HG03571 (cell line): ENCODE data around the gene TMEM100.
"Not testable (repeated sequence)": the region's sequence is repeated elsewhere in the genome, so short reads cannot be mapped to it uniquely, and the experiment has no call there.

Source experiments
- ATAC-seq: cut with Tn5 transposase; IDR thresholded peaks from one replicate; pipeline ENCODE4 v1.9.1; 2021; ENCODE audit not compliant: unreplicated experiment

TMEM100 gene

DNA sequence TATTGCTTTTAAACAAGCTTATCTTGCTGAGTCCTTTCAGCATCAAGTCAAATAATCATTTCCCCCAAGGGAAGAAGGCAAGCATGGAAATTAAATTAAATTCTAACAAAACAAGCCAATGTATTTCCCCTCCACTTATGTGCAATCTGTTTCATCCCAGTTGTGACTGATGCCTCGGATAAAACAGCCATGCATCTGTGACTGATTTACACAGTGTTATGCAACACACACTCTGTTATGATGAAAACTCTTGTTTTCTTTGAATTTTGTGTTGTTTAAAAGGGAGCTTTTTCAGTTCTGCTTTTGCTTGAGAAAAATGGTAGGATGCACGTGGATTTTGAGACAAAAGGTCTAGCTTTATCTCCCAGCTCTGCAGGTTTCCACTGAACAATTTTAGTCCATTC, 32.6 kb downstream of the TMEM100 start:
- ATAC-seq = no peak

DNA sequence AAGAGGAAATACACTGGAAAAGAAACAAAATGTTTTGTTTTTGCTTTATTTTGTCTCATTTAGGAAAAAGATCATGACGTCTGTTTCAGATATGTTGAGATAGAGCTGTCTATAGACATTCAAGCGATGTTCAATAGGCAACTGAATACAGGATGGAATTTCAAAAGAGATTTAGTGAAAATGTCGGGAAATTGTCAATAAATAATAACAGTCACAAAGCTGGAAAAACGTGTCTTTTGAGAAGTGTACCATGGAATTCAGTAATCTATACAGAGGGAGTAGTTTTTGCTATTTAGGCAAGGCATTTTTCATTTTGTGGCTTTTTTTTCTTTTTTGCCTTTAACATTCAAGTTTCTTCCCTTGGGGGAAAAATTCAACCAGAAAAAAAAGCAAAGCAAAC, 33.0 kb downstream of the TMEM100 start:
- ATAC-seq = no peak

DNA sequence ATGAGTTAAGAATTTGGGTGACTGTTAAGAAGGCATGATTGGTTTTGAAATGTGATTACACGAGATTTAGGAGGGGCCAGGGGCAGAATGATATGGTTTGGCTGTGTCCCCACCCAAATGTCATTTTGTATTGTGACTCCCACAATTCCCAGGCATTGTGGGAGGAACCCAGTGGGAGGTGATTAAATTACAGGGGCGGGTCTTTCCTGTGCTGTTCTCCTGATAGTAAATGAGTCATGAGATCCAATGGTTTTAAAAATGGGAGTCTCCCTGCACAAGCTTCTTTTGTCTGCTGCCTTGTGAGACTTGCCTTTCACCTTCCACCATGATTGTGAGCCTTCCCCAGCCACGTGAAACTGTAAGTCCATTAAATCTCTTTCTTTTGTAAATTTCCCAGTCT, 34.6 kb downstream of the TMEM100 start:
- ATAC-seq = no peak

DNA sequence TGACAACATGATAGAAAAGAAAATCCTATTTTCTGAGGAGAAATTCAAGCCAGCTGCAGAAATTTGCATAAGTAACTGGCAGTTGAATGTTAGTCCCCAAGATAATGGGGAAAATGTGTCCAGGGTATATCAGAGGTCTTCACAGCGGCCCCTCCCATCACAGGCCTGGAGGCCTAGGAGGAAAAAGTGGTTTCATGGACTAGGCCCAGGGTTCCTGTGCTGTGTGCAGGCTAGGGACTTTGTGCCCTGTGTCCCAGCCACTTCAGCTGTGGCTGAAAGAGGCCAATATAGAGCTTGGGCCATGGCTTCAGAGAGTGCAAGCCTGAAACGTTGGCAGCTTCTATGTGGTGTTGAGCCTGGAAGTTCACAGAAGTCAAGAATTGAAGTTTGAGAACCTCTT, 35.6 kb downstream of the TMEM100 start:
- ATAC-seq = no peak

DNA sequence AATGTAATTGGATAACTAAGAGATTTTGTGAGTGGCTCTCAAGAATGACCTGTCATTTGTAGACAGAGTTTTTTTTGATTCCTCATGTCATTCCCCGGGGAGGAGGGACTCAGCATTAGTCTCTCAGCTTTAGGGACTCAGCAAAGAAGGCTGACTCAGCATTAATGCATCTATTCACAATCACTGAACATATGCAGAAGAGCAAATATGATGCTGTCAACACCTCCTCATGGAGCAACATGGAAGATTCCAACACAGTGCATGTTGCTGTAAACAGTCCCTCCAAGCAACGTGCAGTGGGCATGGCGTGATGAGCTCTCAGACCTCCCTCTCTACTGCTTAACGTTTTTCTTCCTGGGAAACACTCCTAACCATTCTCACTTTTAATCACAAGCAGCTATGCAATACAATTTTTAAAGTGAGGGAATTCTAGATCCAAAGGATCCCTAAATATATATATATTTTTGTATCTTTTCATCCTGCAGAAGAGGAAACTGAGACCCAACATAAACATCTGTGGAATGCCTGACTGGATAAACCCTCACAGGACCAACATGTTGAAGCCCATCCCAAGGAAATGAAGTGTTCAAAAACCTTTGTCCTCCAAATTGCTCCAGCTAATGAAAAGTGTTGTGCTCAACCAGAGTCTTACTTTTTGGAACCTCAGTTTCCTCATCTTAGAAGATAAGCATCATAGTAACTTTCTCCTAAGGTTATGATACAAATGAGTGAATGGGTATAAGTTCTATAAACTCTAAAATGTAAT, 38.9 kb downstream of the TMEM100 start:
- ATAC-seq = no peak

DNA sequence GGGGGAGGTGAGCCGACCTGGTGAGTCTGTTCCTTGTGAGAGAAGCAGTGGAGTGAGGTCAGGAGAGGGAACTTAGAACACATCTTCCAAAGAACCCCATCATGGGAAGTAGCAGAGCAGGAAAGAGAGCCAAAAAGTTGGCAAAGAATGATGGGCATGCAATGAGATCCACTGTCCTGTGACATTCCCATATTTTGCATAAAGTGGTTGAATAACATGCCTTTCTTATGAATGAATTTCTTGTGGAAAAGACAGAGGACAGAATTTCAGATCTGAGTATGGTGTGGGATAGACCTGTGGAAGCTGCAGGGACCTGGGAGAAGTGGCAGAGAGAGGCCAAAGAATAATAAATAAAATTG, 41.3 kb downstream of the TMEM100 start:
- ATAC-seq = no peak

DNA sequence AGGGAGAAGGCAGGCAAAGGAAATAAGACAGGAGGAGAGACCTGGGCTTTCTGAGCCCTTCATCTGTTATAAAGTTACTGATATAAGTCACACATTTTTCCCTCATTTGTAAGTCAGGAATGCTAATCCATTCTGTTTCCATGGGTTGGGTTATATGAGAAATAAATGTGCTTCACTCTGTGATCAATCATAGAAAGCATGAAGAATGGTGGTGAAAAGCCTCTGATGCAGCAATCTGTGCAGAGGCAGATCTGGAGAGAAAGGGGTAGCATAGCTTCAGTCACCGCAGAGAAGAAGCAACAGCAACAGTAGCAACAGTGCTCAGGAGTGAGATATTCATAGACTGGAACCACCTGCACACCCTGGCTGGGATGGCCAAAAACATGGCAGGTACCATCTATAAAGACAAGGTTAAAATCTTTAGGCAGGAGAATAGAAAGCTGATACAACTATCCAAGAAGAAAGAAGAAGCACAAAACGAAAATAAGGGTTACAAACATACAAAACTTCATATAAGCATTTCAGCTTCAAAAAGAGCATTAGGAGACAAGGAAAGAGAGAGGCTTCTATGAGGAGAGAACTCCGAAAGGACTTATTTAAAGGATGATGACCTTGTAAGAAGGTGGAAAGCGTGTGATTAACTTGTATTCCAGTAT, 41.9 kb downstream of the TMEM100 start:
- no peak for ATAC-seq

DNA sequence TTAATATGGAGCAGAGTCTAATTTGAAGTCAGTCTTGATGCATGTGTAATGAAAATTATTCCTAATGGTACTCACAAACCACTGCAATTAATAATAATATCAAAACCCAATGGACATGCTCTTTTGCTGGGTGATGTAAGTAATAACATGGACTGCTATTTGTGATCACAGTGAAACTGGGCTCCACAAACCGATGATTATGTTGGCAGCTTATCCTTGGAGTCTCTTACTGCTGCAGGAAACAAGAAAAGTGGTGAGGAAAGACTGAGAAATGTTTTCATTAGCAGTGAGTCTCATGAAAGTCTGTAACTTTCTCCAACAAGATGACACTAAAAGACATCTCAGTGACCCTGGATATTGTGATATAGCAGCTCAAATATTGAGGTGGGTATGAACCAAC, 45.2 kb downstream of the TMEM100 start:
- ATAC-seq = no peak

DNA sequence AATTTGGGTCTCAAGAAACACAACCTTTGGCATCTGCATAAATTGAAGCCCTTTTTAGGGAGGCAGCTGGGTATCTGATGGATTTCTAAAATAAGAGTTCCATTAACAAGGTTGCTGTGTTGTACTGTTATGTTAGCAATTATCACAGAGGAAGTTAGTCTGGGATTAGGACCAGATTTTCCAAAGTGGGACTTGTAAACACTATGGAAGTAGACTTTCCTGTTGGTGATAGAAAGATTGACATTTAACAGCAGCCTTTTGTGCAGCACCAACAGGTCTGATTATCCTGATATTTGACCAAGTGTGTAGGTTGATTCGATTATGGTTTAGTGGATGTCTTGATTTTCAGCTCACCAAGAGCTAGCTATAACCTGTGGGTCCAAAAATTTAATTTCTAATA, 46.4 kb downstream of the TMEM100 start:
- ATAC-seq = no peak

DNA sequence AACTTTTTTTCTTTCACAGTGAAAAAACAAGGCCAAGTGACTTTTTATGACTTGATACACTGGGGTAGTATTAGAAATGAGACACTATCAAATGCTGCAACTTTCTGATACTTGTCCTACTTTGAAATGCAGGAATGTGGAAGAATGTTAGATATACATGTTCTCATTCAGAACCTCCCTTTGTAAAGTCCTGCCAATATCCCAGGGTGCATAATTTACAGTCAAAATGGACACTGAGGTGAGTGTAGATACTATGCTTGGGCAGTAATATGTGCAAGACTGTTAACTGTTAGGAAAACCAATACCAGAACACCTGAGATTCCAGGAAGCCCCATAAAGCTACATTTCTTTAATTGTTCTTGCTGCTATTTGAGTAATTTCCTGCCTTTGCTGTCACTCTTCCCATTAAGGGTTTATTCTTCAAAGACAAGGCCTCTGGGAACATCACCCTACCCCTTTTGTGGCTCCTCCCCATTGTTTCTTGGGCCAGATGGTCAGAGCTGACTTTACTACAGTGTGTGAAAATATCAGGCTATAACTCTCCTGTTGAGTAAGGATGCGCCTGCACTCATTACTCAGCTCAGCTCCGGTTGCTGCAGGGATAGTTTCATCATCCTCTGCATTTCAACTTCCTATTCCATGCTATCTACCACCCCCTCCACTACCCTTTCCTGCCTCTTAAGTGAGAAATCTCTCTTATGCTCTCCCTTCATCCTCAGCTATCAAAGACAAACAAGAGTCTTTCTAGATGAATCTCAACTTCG, 48.7 kb downstream of the TMEM100 start:
- ATAC-seq = no peak

DNA sequence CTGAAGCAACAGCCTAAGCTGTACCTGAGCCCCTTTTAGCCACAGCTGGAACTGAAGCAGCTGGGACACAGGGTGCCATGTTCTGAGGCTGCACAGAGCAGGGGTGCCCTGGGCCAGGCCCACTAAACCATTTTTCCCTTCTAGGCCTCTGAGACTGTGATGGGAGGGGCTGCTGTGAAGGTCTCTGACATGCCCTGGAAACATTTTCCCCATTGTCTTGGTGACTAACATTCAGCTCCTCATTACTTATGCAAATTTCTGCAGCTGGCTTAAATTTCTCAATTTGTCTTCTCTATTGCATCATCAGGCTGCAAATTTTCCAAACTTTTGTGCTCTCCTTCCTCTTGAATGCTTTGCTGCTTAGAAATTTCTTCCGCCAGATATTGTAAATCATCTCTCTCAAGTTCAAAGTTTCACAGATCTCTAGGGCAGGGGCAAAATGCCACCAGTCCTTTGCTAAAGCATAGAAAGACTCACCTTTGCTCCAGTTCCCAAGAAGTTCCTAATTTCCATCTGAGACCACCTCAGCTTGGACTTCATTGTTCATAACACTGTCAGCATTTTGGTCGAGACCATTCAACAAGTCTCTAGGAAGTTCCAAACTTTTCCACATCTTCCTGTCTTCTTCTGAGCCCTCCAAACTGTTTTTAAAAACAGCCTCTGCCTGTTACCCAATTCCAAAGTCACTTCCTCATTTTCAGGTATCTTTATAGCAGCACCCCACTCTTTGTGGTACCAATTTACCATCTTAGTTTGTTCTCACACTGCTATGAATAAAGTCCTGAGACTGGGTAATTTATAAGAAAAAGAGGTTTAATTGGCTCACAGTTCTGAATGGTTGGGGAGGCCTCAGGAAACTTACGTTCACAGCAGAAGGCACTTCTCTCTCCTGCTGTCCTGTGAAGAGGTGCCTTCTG, 49.8 kb downstream of the TMEM100 start:
- no peak for ATAC-seq

DNA sequence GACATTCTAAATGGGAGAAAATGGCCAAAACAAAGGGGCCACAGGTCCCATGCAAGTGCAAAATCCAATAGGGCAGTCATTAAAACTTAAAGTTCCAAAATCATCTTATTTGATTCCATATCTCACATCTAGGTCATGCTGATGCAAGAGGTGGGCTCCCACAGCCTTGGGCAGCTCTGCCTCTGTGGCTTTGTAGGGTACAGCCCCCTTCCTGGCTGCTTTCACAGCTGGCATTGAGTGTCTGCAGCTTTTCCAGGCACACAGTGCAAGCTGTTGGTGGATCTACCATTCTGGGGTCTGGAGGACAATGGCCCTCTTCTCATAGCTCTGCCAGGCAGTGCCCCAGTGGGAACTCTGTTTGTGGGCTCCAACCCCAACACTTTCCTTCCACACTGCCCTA, 50.7 kb downstream of the TMEM100 start:
- not testable (repeated sequence) for ATAC-seq
